Ascending aorta (tissue), 2 donors: Measurements from ENCODE around the gene PCBP1. TPM values are rescaled to one million over a fixed set of nuclear protein-coding genes. Genes with fewer than 3 reads are reported as not detected.
"Not testable (repeated sequence)": the region's sequence is repeated elsewhere in the genome, so short reads cannot be mapped to it uniquely, and the experiment has no call there.

Experiments used
- DNase-seq, 2 donors: peaks; one replicate each; pipeline ENCODE4 v3.0.0-alpha.2; 2019; ENCODE audit warnings: low spot score in 2 of 2
- H3K27ac ChIP-seq, 2 donors: fragments of 200-600 bp; sonication (generic); one replicate each; pipeline ENCODE4 v1.5.1; 2016 to 2017; ENCODE audit warnings: mild to moderate bottlenecking in 1 of 2
- H3K27me3 ChIP-seq: fragments of 200-600 bp; sonication (generic); one replicate; pipeline ENCODE4 v1.5.1; 2017
- H3K36me3 ChIP-seq, 2 donors: fragments of 200-600 bp; sonication (generic); one replicate each; pipeline ENCODE4 v1.5.1; 2016
- H3K4me1 ChIP-seq, 2 donors: fragments of 200-600 bp; sonication (generic); one replicate each; pipeline ENCODE4 v1.5.1; 2016 to 2017; ENCODE audit warnings: mild to moderate bottlenecking in 1 of 2
- H3K4me3 ChIP-seq, 2 donors: fragments of 200-600 bp; sonication (generic); one replicate each; pipeline ENCODE4 v1.5.1; 2016 to 2017; ENCODE audit warnings: mild to moderate bottlenecking in 1 of 2
- H3K9me3 ChIP-seq, 2 donors: fragments of 200-600 bp; sonication (generic); one replicate each; pipeline ENCODE4 v1.5.1; 2016
- intact Hi-C: fragments of 100-400 bp; cut with DNase I; formaldehyde crosslinking; loops from one replicate; pipeline ENCODE4 v1.15.1; 2023
- total RNA-seq: library from RNA; depleted of rRNA; stranded (reverse); fragments of >200 nt; gene quantifications from one replicate; pipeline ENCODE4 v1.1.0, GENCODE V29; 2016
- TF ChIP-seq, protein P1 (sequence below), 3 experiments: fragments of 200-600 bp in 2 of 3; fragments of 450-650 bp in 1 of 3; sonication (generic) in 2 of 3; IDR thresholded peaks; one replicate each; pipeline ENCODE4 v1.5.1; 2016 to 2019; ENCODE audit warnings: antibody characterized with exemption in 3 of 3, mild to moderate bottlenecking in 1 of 3, moderate library complexity in 1 of 3

PCBP1 gene
- total RNA-seq, 1 donor from 2014 or later = 227 TPM

DNA sequence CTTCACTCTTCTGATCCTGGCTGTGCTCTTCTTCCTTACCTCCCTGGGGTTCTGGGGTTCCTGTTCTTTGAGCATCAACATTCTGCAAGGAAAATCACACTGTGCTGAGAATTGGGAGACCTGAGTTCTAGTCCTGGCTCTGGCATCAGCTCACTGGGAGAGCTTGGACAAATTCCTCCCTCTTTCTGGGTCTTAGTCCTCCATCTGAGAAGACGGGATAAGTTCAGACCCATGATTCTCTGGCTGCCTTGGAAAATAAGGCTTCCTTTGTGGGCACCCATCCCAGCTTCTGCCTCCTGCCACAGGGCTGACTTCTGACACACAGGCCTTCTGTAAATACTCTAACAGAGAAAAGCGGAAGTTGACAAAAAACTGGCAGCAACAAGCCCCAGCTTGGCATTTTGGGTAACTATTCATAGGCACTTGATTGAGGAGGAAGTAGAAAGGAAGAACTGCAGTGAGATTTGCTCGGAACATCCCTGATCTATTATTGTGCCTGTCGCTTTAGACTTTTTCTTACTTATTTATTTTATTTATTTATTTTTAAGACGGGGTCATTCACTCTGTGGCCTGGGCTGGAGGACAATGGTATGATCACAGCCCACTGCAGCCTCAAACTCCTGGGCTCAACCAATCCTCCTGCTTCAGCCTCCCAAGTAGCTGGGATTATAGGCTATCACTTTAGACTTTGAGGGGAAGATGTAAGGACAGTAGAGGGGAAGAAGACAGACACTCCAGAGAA, 7.9 kb downstream of the PCBP1 start:
- Histone ChIP-seq H3K27me3 (no peaks in the 10 kb centered on the region), H3K27ac (peak overlapping the region; percentile 94 to 95), H3K9me3 (no peaks in the 10 kb centered on the region), H3K4me3 (no peak overlapping the region), H3K4me1 (peaks cover 8 to 16% of the 10 kb centered on the region in 2 donors), H3K36me3 (no peaks in the 10 kb centered on the region)
- TF ChIP-seq, protein P1, sequence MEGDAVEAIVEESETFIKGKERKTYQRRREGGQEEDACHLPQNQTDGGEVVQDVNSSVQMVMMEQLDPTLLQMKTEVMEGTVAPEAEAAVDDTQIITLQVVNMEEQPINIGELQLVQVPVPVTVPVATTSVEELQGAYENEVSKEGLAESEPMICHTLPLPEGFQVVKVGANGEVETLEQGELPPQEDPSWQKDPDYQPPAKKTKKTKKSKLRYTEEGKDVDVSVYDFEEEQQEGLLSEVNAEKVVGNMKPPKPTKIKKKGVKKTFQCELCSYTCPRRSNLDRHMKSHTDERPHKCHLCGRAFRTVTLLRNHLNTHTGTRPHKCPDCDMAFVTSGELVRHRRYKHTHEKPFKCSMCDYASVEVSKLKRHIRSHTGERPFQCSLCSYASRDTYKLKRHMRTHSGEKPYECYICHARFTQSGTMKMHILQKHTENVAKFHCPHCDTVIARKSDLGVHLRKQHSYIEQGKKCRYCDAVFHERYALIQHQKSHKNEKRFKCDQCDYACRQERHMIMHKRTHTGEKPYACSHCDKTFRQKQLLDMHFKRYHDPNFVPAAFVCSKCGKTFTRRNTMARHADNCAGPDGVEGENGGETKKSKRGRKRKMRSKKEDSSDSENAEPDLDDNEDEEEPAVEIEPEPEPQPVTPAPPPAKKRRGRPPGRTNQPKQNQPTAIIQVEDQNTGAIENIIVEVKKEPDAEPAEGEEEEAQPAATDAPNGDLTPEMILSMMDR (IDR thresholded peaks at IDR 0.05) = no peak
- intact Hi-C loops = loop anchor here (2.0 kb wide), 1 partner anchor 14 kb away; no protein-coding TSS in a partner anchor
- peak; percentile 54 to 91 for DNase-seq

DNA sequence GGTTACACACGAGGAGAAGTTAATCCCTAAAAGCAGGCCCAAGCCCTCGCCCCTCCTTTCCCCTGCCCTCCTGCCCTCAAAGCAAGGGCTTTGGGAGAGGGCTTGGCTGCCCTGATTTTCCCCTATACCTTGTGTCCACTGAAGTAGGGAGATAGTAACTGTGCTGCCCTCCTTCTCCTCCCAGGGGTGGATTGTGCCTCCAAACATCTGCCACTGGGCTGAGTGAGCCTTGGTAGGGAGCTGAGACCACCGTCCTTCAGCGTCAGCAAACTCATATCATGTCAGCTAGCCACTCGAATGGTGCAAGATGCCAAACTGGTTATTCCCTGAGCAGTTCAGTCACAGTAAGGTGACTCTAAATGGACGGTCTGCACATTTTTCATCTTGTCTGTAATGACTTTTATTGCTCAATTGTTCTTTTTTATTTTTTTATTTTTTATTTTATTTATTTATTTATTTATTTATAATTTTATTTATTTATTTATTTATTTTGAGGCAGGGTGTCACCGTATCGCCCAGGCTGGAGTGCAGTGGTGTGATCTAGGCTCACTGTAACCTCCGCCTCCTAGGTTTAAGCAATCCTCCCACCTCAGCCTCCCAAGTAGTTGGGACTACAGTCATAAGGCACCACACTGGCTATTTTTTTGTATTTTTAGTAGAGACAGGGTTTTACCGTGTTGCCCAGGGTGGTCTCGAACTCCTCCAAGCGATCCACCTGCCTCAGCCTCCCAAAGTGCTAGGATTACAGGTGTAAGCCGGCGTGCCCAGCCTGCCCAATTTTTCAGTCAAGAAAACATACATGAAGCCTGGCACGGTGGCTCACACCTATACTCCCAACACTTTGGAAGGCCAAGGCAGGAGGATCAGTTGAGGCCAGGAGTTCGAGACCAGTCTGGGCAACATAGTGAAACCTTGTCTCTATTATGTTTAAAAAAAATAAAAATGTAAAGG, 8.7 kb downstream of the PCBP1 start:
- Histone ChIP-seq H3K4me3 (no peak overlapping the region), H3K36me3 (no peaks in the 10 kb centered on the region), H3K27me3 (no peaks in the 10 kb centered on the region), H3K4me1 (peaks cover 8 to 15% of the 10 kb centered on the region in 2 donors), H3K9me3 (no peaks in the 10 kb centered on the region), H3K27ac (peak overlapping the region; percentile 94 to 95)
- TF ChIP-seq, protein P1 (IDR thresholded peaks at IDR 0.05) = no peak
- DNase-seq = no peak
- intact Hi-C loops = loop anchor here (2.0 kb wide), 1 partner anchor 13 kb away; no protein-coding TSS in a partner anchor

DNA sequence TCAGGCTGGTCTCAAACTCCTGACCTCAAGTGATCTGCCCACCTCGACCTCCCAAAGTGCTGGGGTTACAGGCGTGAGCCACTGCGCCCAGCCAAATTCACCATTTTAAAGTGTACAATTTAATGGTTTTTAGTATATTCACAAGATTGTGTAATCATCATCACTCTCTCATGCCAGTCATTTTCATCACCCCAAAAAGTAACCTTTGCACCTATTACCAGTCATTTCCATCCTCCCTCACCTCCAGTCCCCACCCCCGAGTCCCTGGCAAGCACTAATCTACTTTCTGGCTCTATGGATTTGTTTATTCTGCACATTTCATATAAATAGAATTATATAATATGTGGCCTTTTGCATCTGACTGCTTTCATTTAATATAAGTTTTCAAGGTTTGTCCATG, 10.8 kb downstream of the PCBP1 start:
- peaks cover 8 to 15% of the 10 kb centered on the region in 2 donors for H3K4me1 ChIP-seq
- DNase-seq = peak in 1 of 2 donors; percentile 25
- H3K4me3 ChIP-seq = no peak overlapping the region
- TF ChIP-seq, protein P1 (IDR thresholded peaks at IDR 0.05) = no peak
- no peaks in the 10 kb centered on the region for H3K27me3 ChIP-seq
- no peak overlapping the region for H3K27ac ChIP-seq
- H3K36me3 ChIP-seq = no peaks in the 10 kb centered on the region
- H3K9me3 ChIP-seq = no peaks in the 10 kb centered on the region
- intact Hi-C loops = no loop called here

DNA sequence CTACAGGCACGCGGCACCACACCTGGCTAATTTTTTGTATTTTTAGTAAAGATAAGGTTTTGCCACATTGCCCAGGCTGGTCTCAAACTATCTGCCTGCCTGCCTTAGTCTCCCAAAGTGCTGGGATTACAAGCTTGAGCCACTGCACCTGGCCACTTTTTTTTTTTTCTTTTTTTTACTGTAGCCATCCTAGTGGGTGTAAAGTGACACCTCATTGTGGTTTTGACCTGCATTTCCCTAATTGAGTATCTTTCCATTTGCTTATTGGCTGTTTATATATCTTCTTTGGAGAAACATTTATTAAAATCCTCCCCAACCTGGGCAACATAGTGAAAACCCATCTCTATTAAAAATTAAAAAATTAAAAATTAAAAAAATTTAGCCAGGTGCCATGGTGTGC, 12.0 kb downstream of the PCBP1 start:
- intact Hi-C loops = no loop called here
- no peaks in the 10 kb centered on the region for H3K36me3 ChIP-seq
- H3K4me3 ChIP-seq = no peak overlapping the region
- H3K9me3 ChIP-seq = no peaks in the 10 kb centered on the region
- TF ChIP-seq, protein P1 (IDR thresholded peaks at IDR 0.05) = no peak
- no peak for DNase-seq
- peaks cover 8 to 14% of the 10 kb centered on the region in 2 donors for H3K4me1 ChIP-seq
- no peaks in the 10 kb centered on the region for H3K27me3 ChIP-seq
- H3K27ac ChIP-seq = no peak overlapping the region

DNA sequence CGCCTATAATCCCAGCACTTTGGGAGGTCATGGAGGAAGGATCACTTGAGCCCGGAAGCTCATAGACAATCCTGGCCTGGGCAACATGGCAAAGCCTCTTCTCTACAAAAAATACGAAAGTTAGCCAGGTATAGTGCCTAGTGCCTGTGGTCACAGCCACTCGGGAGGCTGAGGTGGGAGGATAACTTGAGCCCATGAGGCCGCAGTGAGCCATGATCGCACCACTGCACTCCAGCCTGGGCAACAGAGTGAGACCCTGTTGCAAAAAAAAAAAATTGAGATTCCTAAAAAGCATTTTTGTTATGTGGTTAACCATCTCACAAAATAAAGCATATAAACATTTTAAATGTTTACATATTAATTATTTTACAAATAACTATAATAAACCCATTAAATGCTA, 13.9 kb downstream of the PCBP1 start:
- H3K4me3 ChIP-seq = no peak overlapping the region
- H3K9me3 ChIP-seq = no peaks in the 10 kb centered on the region
- H3K36me3 ChIP-seq = no peaks in the 10 kb centered on the region
- no peaks in the 10 kb centered on the region for H3K27me3 ChIP-seq
- DNase-seq = no peak
- H3K27ac ChIP-seq = no peak overlapping the region
- TF ChIP-seq, protein P1 (IDR thresholded peaks at IDR 0.05) = no peak
- no peaks in the 10 kb centered on the region for H3K4me1 ChIP-seq
- intact Hi-C loops = no loop called here

DNA sequence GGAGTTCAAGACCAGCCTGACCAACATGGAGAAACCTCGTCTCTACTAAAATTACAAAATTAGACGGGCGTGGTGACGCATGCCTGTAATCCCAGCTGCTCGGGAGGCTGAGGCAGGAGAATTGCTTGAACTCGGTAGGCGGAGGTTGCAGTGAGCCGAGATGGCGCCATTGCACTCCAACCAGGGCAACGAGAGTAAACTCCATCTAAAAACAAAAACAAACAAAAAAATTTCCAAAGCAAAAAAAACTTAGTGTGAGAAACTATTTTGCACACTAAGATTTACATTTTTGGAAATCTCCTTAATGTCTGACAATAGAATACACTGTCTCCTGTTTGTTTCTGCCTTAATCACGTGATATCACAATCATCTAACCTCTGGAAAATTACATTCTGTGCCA, 14.4 kb downstream of the PCBP1 start:
- H3K4me3 ChIP-seq, H3K36me3 ChIP-seq, intact Hi-C loops, H3K9me3 ChIP-seq, H3K27me3 ChIP-seq, H3K27ac ChIP-seq, H3K4me1 ChIP-seq, DNase-seq: not testable (repeated sequence)

DNA sequence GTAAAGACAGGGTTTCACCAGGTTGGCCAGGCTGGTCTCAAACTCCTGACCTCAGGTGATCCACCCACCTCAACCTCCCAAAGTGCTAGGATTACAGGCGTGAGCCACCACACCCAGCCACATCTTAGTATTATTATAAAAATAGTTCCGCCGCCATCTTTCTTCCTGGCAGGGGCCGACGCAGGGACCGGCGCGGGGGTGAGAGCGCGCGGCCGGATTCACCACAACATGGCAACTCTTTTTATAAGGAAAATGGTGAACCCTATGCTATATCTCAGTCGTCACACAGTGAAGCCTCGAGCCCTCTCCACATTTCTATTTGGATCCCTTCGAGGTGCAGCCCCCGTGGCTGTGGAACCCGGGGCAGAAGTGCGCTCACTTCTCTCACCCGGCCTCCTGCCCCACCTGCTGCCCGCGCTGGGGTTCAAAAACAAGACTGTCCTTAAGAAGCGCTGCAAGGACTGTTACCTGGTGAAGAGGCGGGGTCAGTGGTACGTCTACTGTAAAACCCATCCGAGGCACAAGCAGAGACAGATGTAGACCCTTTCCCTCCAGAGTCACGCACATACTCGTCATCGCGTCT, 15.1 kb downstream of the PCBP1 start:
- not testable (repeated sequence) for H3K27ac ChIP-seq
- peak in 1 of 2 donors; percentile 53 for DNase-seq

More for the DNA sequence above, 15.1 kb downstream of the PCBP1 start:
- intact Hi-C loops, H3K9me3 ChIP-seq, H3K4me1 ChIP-seq, H3K27me3 ChIP-seq, H3K4me3 ChIP-seq, H3K36me3 ChIP-seq: not testable (repeated sequence)
